DMS153 treated with DMSO at 0.1 percent for 48 hours (cell line): ENCODE data around the gene UNC79.

Source experiments
- DNase-seq: peaks from one replicate; lab custom pipeline; 2025; ENCODE audit not compliant: unreplicated experiment; lab: John Stamatoyannopoulos, UW

UNC79 gene

DNA sequence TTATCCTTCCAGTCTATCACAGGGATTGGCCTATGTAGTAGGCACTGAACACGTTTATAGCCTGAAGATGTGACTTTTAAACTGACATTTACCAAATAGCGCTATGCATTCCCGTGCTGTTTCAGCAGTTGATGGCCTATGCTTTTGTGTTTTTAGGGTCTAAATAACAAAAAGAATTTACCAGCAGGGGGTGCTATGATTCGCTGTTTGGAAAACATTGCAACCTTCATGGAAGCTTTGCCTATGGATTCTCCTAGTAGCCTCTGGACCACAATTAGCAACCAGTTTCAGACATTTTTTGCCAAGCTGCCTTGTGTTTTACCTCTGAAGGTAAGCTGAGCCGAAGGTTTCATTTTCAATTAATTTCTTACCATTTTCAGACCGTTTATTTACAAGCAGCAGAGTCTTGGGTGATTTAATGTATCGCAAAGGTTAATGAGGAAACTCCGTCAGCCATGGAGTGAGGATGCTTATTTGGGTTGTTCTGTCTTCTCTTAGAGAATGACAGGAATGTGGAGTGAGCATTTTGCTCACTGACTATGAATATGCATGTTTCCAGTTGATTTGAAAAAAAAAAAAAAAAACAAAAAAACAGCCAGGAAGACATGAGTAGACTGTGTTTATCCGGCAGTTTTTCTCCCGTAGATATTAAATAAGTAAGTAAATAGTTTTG, 224.5 kb downstream of the UNC79 start:
- no peak for DNase-seq

DNA sequence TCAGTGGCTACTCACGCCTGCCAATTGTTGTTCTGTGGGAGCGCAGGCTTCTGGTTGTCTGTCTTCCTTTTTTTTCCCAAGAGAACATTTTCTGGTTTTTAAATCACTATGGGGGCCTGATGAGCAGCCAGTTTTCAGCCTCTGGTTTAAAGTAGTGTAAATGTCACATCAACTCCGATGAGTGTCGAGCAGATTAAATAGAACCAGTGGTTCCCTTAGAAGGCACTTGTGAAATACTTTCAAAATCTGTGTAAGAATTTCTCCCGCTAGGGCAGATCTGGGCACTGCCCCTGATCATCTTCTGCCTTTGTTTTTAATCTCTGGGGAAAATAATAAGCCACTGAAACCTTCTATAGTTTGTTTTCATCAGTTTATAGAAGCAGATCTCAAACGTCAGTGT, 227.1 kb downstream of the UNC79 start:
- DNase-seq: no peak

DNA sequence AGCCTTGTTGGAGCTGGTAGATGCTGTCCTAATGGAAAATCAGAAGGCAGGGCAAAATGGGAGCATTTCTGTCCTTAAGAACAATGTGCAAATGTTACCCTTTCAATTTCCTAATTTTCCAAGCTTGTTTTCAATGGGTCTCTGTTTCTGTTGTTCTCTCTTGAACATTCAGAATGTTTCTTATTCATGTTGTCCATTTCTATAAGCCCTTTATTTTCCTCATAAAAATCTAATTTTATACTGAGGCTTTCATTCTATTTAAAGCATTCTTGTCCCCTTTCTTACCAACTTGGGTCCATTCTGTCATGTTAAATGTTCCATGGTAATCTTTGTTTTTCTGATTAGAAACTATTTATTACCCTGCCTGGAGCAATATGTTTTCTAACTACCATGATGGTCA, 232.6 kb downstream of the UNC79 start:
- DNase-seq: no peak

DNA sequence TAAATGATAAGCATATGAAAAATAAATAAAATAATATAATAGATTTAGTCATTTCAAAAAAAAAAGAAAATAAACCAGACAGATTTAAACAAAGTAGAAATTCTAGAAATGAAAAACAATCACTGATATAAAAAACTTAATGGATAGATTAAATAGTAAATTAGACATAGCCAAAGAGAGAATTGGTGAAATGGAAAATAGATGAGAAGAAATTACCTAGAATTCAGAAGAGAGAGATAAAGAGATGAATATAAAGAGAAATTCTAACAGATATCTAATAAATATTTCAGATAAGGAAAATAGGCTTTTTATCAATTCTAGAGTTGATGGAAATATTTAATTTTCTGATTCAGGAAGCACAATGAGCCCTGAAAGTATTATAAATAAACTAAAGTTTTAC, 234.4 kb downstream of the UNC79 start:
- DNase-seq: no peak

DNA sequence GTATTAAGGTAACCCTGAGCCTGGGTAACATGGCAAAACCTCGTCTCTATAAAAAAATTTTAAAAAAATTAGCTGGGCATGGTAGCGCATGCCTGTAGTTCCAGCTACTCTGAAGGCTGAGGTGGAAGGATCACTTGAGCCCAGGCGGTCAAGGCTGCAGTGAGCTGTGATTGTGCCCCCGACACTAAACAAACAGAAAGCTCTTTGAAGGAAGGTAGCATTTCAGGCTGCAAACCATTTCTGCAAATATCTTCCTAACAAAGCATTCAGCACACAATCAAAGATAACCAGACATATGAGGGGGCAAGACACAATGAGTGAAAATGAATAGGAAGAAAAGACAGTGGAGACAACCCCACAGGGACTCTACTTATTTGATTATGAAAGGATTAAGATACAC, 238.9 kb downstream of the UNC79 start:
- DNase-seq: no peak

DNA sequence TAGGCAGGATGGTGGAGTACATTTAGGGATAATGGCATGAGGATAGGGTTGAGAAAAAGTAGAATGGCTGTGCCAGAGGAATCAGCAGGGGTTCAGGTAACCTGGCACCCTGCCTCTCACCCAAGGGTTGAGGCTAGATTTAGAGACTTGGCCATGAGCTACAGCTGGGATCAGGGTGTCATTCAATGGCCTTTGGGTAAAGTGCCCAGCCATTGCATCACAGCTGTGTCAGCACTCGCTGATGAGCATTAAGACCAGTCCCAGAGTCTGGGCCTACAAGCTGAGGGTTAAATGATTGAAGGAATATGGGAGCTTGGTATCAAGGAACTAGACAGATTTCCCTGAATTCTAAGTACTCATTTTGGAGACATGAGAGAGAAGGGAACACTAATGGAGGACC, 243.6 kb downstream of the UNC79 start:
- no peak for DNase-seq

DNA sequence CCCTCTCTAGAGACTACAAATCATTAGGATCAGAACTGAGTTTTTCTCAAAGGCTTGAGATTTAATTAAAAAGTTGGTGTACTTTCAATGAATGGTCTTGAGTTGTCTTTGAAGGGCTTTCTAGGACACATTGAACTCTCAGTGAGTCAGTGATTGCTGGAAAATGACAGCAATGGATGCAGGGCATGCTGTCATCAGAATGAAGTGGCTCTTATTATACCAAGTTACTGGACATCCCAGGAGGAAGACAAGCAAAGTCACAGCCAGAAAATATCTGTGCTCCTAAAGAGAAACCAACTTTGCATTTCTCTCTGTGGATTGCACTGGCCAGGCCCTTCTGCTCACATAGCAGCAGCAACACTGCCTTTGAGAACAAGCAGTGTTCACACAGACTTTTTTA, 244.9 kb downstream of the UNC79 start:
- DNase-seq: no peak

DNA sequence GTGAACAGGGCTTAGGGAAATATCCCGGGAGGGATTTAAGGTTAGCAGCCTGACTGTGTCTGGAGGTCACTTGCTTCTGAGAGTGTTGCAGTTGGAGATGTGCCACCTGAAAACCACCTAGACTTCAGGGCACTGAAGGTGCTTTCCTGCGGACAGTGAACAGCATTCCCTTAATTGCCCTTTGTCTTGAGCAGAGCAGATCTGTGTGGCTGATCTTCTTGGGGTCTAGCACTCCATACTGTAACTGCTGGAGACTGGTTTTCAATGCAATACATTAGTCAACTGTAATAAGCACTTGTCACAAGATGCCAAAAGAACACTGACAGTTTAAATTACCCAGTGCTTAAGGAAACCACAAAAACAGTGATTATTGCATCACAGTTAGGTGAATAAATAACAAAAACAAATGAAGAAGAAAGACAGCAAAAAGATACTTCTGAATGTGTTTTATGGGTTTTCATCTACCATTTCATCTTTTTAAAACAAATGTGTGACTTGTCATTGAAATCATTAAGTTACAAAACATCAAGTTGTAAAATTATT, 245.7 kb downstream of the UNC79 start:
- DNase-seq: no peak

DNA sequence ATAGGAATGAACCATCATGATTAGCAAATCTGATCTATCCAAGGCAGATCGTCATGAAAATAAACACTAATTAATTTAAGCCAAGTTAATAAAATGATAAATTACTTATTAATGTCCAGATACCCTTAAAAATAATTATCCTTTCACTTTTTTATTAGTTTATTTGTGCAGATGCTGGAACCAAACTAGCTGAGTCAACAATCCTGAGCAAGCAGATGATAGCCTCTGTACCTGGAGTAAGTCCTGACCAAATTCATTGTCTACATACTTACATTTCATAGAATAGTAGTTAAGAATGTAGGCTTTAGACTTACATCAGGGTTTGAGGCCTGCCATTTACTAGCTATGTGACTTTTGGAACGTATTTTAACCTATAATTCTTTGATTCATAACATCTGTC, 251.7 kb downstream of the UNC79 start:
- DNase-seq: no peak

DNA sequence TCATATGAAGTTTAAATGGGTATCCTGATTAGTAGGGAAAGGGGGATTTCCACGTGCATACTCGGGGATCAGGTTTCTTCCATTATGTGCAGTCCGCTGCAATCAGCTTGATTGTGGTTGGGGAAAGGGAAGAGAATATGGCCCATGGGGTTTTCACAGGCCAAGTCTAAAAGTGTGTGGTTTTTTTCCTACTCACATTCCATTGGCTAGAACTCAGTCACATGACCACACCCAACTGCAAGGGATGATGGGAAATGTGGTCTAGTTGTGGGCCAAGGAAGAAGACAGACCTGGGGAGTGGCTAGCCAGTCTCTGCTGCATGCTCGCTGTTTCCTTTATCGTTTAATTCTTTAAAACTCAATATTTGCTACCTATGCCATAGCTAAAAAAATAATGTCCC, 252.5 kb downstream of the UNC79 start:
- no peak for DNase-seq

DNA sequence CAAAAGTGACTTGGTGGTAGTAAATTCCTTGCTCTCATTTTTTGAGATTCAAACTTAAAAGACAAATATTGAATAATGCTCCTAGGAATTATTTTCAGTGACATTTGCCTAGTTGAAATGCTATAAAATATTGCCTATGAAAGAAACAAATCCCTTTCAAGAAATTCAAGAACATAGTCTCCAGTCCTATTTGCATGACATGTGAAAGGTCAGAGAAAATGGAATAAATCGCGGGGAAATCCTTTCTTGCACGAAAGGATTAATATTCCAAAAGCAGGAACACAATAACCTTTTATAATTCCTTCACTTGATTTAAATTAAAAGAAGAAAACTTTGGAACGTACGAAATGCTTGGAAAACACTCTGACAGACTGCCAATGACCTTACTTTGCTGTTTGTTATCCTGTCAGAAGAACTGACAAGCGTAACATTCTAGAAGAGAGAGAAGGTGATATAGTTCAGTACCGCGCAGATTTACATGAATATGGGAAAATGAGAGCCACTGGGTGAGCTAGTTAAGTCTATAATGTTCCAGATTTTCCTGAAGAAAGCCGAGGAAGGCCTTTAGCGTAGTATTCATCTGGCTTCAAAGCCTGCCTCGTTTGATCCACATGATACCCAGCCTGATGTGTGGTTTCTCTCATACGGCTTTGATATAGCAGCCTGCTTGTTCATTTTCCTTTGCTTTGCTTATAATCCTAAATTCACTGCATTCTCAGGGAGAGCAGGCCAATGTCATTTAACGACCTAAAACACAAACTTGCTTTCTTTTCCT, 254.6 kb downstream of the UNC79 start:
- no peak for DNase-seq

DNA sequence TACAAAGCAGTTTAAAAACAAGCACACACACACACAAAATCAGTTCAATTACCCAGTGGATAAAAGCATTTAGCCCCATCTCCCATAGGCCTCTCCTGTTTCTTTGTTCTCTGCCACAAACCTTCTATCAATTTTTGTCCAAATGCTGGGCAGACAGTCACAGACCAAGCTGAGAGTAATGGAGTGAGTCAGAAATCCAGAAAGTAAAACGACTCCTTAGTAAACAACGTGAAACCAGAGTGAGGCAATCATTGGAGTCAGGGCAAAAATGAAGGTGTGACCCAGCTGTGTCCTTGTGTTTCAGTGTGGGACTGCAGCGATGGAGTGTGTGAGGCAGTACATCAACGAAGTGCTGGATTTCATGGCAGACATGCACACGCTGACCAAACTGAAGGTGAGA, 255.5 kb downstream of the UNC79 start:
- no peak for DNase-seq

DNA sequence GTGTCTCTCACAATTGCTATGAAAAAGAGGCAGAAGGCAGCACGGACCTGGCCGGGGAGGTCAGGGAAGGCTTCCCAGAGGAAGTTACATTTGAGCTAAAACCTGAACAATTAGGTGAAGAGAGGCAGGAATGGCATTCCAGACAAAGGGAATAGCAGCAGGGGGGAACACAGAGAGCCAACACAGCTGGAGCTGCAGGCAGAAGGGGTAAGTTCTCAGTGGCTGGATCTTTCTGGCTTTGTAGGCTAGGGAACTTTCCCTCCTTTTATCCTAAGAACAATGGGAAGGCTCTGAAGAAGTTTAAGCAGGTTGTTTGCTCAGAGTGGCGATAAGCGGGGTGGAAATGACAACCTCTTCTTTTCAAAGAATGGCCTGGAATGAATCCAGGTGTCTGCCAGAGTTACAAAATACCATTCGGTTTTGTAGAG, 257.5 kb downstream of the UNC79 start:
- DNase-seq: no peak

DNA sequence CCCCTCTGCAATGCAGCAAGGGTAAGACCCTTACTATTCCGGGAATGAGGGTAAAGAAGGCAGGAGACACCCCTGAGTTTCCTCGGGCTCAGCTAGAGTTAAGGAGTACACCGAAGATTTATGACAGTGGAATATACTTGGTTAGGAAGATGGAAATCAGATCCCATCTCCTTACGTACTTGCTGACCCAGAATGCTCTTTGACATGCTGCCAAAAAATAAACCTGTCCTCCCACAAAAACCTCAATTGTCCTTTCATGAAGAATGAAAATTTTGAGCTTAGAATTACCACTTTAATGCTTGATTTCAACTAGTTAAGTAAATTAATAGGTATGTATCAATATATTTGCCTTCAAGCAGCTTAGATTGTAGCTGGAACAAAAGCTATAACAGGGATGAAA, 258.1 kb downstream of the UNC79 start:
- DNase-seq: no peak

DNA sequence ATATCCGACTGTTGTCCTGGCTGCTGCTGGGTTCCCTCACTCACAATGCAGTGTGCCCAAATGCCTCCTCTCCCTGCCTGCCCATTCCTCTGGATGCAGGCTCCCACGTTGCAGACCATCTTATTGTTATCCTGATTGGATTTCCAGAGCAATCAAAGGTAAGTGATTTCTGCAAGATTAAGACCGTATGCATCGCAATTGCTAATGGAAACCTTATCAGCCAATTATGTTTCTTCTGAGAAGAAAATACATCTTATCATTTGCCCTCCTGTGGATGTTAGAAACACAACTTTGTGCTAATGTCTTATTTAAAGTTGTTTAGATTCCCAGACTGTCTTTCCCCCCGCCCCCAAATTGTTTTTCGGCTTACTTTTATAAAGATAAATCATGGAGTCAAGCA, 259.4 kb downstream of the UNC79 start:
- DNase-seq: no peak

DNA sequence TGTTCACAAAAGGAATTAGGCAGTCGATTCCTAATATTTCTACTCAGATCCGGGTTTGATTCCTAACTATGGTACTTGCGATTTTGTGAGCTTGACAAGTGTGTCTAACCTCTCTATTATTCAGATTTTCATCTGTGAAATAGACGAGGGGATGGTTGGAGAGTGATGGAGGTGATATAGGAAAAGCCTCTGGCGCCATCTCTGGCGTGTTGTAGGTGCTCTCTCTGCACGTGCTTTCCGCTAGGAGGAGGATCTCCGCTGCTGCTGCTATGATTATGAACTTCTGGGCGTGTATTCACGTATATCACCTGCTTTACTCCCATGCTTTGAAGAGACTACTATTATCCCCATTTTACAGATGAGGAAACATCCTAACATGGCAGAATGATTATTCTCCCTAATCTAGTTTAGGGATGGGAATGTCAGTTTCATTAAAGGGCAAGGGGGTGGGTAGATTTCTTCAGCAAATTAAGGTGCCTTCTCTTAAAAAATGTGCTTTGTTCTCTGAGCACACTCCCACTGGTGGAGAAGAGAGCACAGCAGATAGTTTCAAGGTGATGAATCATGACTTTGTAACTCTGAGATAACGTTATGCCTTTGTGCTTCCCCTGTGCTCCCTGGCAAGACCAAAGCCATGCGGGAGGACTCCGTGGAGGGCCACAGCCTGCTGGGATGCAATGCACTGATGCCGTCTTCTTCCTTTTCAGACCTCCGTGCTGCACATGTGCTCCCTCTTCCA, 260.5 kb downstream of the UNC79 start:
- no peak for DNase-seq

DNA sequence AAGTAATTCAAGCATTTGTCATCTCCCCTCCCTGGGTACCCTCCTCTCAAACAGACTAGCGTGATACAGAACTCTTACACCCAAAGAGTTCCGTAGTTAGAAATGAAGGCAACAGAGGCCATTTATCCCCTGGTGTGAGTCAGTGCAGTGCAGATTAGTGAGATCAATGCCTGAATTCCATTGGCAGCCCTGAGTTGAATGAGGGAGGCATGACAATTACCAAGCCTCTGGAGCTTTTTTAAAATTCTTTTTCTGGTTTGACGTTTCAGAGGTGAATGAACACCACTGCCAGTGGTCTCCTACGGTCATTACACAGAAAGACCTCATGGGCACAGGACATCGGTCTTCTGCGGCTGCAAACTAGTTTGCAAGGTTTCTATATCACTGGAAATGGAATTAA, 263.2 kb downstream of the UNC79 start:
- no peak for DNase-seq

DNA sequence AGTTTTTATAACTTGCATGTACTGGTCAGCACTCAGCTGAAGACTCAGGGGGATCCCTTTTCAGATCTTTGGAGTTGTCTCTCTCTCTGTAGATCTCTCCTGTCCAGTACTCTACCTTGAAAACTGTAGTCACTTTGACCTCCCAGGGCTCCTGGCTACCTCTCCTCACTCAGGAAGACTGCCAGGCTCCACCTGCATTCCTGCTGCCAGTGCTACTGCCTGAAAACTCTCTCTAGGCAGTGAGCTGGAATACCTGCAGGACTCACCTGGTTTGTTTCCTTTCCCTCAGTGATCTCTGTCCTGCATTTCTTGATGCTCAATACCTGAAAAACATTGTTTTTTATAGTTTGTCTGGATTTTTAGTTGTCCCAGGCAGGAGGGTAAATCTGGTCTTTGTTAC, 270.2 kb downstream of the UNC79 start:
- no peak for DNase-seq

DNA sequence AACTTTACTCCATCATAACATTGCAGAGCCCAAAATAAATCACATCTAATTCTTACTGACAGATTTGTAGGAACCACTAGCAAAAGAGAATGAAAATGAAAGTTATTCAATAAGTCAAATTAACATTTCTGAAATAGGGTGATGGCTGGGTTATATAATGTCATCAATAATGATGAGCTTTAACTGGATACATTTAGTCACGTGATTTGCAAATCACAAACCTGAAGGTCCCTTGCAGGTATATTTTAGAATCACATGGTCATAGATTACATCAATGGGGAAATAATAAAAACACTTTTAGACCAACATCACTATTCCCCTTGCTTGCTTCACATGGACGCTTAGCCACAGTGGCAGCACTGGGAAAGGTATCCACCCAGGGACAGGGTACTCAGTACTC, 270.8 kb downstream of the UNC79 start:
- no peak for DNase-seq

DNA sequence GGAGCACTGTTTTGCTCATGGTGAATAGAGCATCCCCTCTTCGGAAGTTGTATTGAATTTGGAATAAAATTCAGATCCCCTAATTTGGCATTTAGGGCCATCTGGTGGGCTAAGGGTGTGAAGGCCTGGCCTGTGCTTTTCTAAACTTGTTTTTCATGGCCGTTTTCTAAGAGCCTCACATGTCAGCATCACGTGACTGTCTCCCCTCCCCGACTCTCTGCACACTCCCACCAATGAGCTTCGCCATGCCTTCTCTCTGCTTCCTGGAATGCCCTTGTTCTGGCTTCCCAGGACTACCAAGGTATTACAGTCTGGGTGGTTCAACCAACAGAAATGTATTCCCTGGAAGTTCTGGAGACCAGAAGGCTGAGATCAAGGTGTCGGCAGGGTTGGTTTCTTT, 272.2 kb downstream of the UNC79 start:
- DNase-seq: no peak

DNA sequence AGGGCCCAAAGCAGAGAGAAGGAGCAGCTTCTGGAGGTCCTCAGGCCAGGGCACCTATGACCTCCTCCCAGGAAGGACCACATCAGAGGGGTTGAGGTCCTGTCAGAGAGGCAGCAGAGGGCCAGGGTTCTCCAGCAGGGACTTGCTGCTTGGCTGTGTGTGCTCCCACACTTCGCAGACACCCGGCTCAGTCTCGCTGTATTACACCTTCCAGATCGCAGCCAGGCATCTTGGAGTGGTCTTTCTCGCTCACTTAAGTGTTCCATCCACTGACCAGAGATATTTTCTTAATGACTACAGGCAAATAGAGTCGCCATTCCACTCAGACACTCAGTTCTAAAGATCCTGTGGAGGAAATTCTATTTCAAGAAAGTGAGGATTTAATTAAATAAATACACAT, 273.2 kb downstream of the UNC79 start:
- DNase-seq: no peak
